WI38 (cell line): ENCODE measurements around the gene CD200R1L.

ENCODE experiments used
- H3K4me3 ChIP-seq: 2 replicates; pipeline ENCODE4 v1.5.1; 2011; ENCODE audit warnings: low read depth, mild to moderate bottlenecking, control low read depth, low read length
- TF ChIP-seq, protein P1 (sequence below): IDR thresholded peaks from 2 replicates; pipeline ENCODE4 v1.5.1; 2012; ENCODE audit warnings: low read depth, mild to moderate bottlenecking, control low read depth, low read length

Gene CD200R1L

DNA sequence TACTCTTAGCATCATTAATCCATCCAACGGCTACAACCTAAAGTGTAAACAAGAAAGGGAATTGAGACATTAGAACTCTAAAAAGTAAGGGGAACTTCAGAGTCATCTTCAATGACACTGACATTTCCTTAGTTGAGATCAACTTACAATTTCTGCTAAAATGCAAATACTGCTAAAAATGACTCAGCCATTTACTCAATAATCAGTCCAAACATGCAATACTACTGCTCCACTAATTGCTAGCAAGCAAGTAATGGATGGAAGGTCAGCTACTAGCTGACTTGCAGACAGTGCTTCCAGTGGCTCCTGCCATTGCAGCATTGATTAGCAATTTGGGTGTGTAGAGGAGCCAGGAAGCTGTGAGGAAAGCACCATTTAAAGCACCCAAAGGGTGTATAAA is 28.4 kb downstream of the CD200R1L start:
- no peak overlapping the region for H3K4me3 ChIP-seq
- TF ChIP-seq, protein P1, sequence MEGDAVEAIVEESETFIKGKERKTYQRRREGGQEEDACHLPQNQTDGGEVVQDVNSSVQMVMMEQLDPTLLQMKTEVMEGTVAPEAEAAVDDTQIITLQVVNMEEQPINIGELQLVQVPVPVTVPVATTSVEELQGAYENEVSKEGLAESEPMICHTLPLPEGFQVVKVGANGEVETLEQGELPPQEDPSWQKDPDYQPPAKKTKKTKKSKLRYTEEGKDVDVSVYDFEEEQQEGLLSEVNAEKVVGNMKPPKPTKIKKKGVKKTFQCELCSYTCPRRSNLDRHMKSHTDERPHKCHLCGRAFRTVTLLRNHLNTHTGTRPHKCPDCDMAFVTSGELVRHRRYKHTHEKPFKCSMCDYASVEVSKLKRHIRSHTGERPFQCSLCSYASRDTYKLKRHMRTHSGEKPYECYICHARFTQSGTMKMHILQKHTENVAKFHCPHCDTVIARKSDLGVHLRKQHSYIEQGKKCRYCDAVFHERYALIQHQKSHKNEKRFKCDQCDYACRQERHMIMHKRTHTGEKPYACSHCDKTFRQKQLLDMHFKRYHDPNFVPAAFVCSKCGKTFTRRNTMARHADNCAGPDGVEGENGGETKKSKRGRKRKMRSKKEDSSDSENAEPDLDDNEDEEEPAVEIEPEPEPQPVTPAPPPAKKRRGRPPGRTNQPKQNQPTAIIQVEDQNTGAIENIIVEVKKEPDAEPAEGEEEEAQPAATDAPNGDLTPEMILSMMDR, result no peak

DNA sequence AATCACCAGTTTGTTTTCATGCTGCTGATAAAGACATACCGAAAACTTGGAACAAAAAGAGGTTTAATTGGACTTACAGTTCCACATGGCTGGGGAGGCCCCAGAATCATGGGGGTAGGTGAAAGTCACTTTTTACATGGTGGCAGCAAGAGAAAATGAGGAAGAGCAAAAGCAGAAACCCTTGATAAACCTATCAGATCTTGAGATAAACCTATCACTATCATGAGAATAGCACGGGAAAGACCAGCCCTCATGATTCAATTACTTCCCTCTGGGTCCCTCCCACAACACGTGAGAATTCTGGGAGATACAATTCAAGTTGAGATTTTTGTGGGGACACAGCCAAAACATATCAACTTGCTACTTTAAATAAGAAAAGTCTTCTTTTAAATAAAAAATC is 28.9 kb downstream of the CD200R1L start:
- TF ChIP-seq, protein P1, result no peak

DNA sequence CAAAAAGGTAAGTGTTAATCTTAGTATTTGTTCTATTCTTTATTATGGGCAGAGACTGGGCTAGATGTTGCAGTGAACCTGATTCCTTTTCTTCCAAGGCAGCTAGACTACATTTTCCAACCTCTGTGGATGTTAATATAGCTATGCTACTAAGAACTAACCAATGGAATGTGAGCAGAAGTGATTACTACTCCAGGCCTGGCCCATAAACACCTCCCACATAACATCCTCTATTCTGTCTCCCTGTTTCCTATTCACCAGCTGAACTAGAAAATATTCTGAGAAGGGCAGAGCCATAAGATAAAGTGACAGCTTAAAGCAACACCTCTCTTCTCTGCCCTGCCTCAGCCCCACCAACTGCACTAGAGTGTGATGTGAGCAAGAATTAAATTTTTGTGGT is 29.4 kb downstream of the CD200R1L start:
- TF ChIP-seq, protein P1, result no peak
- no peak overlapping the region for H3K4me3 ChIP-seq

More for the DNA sequence above, 28.9 kb downstream of the CD200R1L start:
- H3K4me3 ChIP-seq, result no peak overlapping the region

DNA sequence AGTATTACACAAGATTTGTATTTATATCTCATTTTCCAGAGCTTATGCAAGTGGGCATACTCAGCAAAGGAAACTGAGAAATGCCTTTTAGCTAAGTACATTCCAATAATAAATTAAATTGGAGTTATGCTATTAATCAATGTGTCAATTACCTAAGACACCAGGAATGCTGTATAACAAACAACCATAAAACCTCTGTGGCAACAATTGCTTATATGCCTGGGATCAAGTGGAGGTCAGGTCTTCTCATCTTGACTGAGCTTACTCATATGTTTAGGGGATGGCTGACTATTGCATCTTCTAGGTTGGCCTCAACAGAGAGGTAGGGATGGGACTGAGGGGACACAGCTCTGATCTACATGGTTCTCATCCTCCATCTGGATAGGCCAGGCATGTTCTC is 30.7 kb downstream of the CD200R1L start:
- TF ChIP-seq, protein P1, result no peak
- H3K4me3 ChIP-seq, result no peak overlapping the region

DNA sequence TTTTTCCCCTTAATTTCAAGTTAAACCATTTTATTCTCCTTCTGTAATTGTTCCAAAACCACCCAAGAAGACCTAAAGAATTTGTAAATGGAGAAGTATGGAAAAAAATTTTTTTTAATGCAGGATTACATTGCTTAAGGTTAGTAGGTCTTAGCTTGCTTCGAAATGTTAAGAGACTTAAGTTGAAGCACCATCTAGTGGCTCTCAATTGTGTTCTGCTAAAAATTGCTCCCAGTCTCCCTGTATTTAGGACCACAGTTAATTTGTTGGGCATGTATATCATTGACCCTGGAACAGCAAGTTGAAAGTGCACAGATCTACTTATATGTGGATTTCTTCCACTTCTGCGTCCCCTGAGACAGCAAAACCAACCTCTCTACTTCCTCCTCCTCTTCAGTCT is 32.4 kb downstream of the CD200R1L start:
- TF ChIP-seq, protein P1, result peak; percentile 19; the same call in 1 of the 2 replicates
- no peak overlapping the region for H3K4me3 ChIP-seq

DNA sequence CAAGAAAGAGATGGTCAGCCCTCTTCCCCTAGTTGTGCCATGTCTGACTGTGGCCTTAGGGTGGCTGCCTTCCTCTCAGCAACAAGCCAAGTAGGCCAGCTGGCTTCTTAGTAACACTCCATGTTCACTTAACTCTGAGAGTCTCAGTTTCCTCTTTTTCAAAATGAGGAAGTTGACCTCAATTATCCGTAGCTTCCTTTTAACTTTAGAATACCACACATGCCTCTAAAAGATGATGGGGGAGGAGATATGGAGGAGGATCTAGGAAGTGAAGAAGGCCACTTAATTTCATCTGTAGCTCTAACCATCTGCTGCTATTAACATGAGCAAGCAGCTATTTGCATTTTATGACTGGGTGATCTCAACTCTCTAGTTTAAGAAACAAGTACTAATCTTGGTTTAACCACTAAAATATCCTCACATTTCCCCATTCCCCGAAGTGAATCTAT is 32.9 kb downstream of the CD200R1L start:
- H3K4me3 ChIP-seq, result no peak overlapping the region
- TF ChIP-seq, protein P1, result no peak

DNA sequence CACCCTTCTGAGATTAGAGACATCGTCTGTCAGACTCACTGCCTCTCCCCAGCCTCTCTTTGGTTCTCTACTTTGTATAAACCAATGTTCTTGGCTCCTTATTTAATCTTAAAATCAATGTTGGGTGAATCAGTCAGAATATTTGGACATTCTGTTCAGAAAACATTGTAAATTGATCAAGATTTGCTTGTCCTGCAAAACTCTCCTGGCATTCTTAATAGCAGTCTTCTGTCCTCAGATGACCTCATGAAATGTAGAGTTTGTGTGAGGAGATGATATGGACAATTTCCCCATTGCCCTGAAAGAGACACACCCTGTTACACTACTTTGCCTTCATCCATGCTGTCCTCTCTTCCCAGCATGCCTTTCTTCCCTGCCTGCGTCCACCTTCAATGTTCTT is 33.6 kb downstream of the CD200R1L start:
- TF ChIP-seq, protein P1, result no peak
- no peak overlapping the region for H3K4me3 ChIP-seq
